GM23338 (cell line): ENCODE data around the gene CD2AP. TPM values are rescaled to one million over a fixed set of nuclear protein-coding genes. Genes with fewer than 3 reads are reported as not detected.

ENCODE experiments used
- ATAC-seq: fragments of 200-7000 bp; cut with Tn5 transposase; 3 replicates; pipeline ENCODE4 v1.9.1; 2020
- DNase-seq: peaks from one replicate; pipeline ENCODE4 v3.0.0-alpha.2; 2015; ENCODE audit warnings: low spot score
- H2AFZ ChIP-seq: fragments of 200-600 bp; sonication (generic); 2 replicates; pipeline ENCODE4 v1.8.0; 2016; ENCODE audit warnings: antibody characterized with exemption, mild to moderate bottlenecking, moderate library complexity
- H3F3A ChIP-seq: fragments of 200-600 bp; sonication (generic); replicated peaks from 2 replicates; pipeline ENCODE4 v1.8.0; 2017; ENCODE audit warnings: antibody characterized with exemption, mixed run types, low read depth
- H3K27ac ChIP-seq: fragments of 200-600 bp; sonication (generic); 2 replicates; pipeline ENCODE4 v1.6.1; 2016; ENCODE audit warnings: low read depth
- H3K27me3 ChIP-seq: fragments of 200-600 bp; sonication (generic); 2 replicates; pipeline ENCODE4 v1.8.0; 2016; ENCODE audit warnings: mild to moderate bottlenecking, mixed run types, moderate library complexity; ENCODE audit not compliant: insufficient read depth
- H3K36me3 ChIP-seq: fragments of 200-600 bp; sonication (generic); 2 replicates; pipeline ENCODE4 v1.8.0; 2016; ENCODE audit warnings: mild to moderate bottlenecking; ENCODE audit not compliant: insufficient read depth
- H3K4me1 ChIP-seq: fragments of 200-600 bp; sonication (generic); 2 replicates; pipeline ENCODE4 v1.8.0; 2016; ENCODE audit warnings: mild to moderate bottlenecking, moderate library complexity; ENCODE audit not compliant: insufficient read depth
- H3K4me2 ChIP-seq: fragments of 200-600 bp; sonication (generic); 2 replicates; pipeline ENCODE4 v1.7.1; 2017; ENCODE audit warnings: mixed run types
- H3K4me3 ChIP-seq: fragments of 200-600 bp; sonication (generic); 2 replicates; pipeline ENCODE4 v1.6.1; 2016; ENCODE audit warnings: mixed run types
- H3K79me2 ChIP-seq: fragments of 200-600 bp; sonication (generic); replicated peaks from 2 replicates; pipeline ENCODE4 v1.8.0; 2017; ENCODE audit warnings: mild to moderate bottlenecking; ENCODE audit not compliant: insufficient read depth
- H3K9me2 ChIP-seq: fragments of 200-600 bp; sonication (generic); 2 replicates; pipeline ENCODE4 v1.8.0; 2017; ENCODE audit not compliant: insufficient read depth
- H4K20me1 ChIP-seq: fragments of 200-600 bp; sonication (generic); replicated peaks from 2 replicates; pipeline ENCODE4 v1.8.0; 2017; ENCODE audit warnings: mild to moderate bottlenecking; ENCODE audit not compliant: insufficient read depth
- H3K27ac Mint-ChIP-seq: 2 replicates; pipeline ENCODE4 v1.8.0; 2020; ENCODE audit warnings: inconsistent platforms, mild to moderate bottlenecking, moderate library complexity, mixed read lengths
- H3K27me3 Mint-ChIP-seq: 3 replicates; pipeline ENCODE4 v1.8.0; 2022; ENCODE audit warnings: low read depth, mild to moderate bottlenecking, moderate library complexity, mixed read lengths, inconsistent platforms; ENCODE audit not compliant: insufficient read depth, poor library complexity
- H3K36me3 Mint-ChIP-seq: 3 replicates; pipeline ENCODE4 v1.8.0; 2021; ENCODE audit warnings: low read depth, mild to moderate bottlenecking, inconsistent platforms, moderate library complexity, mixed read lengths
- H3K4me1 Mint-ChIP-seq: 3 replicates; pipeline ENCODE4 v1.8.0; 2020; ENCODE audit warnings: mild to moderate bottlenecking, inconsistent platforms, mixed read lengths
- H3K4me3 Mint-ChIP-seq: 3 replicates; pipeline ENCODE4 v1.8.0; 2021; ENCODE audit warnings: moderate library complexity, mild to moderate bottlenecking, inconsistent platforms, mixed read lengths
- H3K9me3 Mint-ChIP-seq: 3 replicates; pipeline ENCODE4 v1.8.0; 2020; ENCODE audit warnings: moderate library complexity, mild to moderate bottlenecking, inconsistent platforms, mixed read lengths
- CREB1 ChIP-seq: fragments of 250-450 bp; sonication (Bioruptor Pico); IDR thresholded peaks from 2 replicates; pipeline ENCODE4 v1.5.0; 2020; ENCODE audit warnings: low read depth, mild to moderate bottlenecking, moderate library complexity
- CTCF ChIP-seq, 2 experiments: fragments of 200-600 bp in 1 of 2; sonication (generic) in 1 of 2; conservative IDR thresholded peaks; 2 replicates each; pipeline versions ENCODE4 v1.5.1 to v1.6.1; 2016 to 2017; ENCODE audit warnings: antibody characterized with exemption in 2 of 2, low read depth in 2 of 2, mild to moderate bottlenecking in 2 of 2, moderate library complexity in 1 of 2
- REST ChIP-seq: IDR thresholded peaks from one replicate; pipeline ENCODE4 v1.6.1; 2018; ENCODE audit warnings: antibody characterized with exemption; ENCODE audit not compliant: unreplicated experiment
- STAT1 ChIP-seq: IDR thresholded peaks from one replicate; pipeline ENCODE4 v1.6.1; 2016; ENCODE audit warnings: antibody characterized with exemption; ENCODE audit not compliant: unreplicated experiment
- ZNF462 ChIP-seq: fragments of 250-450 bp; sonication (Bioruptor Pico); IDR thresholded peaks from 2 replicates; pipeline ENCODE4 v1.5.0; 2020; ENCODE audit warnings: mild to moderate bottlenecking, moderate library complexity
- polyA plus RNA-seq: library from polyadenylated mRNA; unstranded; fragments of >200 nt; fragmentation: Nextera tagmentation; extraction: Ambion mirVana; gene quantifications from 2 replicates; pipeline ENCODE4 v1.2.1, GENCODE V29; 2016
- total RNA-seq: library from RNA; depleted of rRNA; stranded (reverse); fragments of >200 nt; shearing (Covaris generic); gene quantifications from 2 replicates; pipeline ENCODE4 v1.2.3, GENCODE V29; 2014

CD2AP gene
- total and polyA plus RNA-seq, 2 experiments from 2014 or later = 38.0 to 93.2 TPM

DNA sequence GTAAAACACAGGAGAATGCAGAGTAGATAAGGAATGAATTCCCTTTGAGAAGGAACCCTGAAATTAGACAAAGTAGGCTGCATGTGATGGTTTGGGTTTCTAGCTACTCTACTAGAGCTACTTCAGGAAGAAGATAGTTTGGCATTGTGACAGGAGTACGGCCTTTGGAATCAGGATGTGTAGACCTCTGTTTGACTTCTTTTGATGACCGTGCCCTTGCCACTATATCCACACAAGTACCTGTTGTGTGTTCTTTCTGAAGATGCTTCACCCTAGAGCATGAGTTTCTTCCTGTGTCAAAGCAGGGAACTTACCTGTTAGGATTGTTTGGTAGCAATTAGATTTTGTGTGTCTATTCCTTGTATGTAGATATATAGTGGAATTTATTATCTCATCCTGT is 41.7 kb downstream of the CD2AP start:
- TF ChIP-seq CREB1 = no peak
- TF ChIP-seq ZNF462 (CRISPR knock-in tag) = no peak
- no peak for TF ChIP-seq CTCF (conservative IDR thresholded peaks at IDR 0.05; ENCODE audit: low read depth in 2 of 2)
- TF ChIP-seq STAT1 = no peak
- Histone ChIP-seq H3K9me2 (no peaks in the 10 kb centered on the region), H3K36me3 (no peaks in the 10 kb centered on the region), H3K4me1 (peaks cover 13% of the 10 kb centered on the region; the same call in 1 of the 2 replicates), H4K20me1 (peaks cover 50% of the 10 kb centered on the region), H2AFZ (no peak overlapping the region), H3F3A (no peaks in the 10 kb centered on the region), H3K27me3 (no peaks in the 10 kb centered on the region), H3K27ac (no peak overlapping the region), H3K4me3 (no peak overlapping the region), H3K79me2 (peaks cover 100% of the 10 kb centered on the region), H3K4me2 (no peak overlapping the region)
- Mint-ChIP-seq H3K9me3 (no peaks in the 10 kb centered on the region), H3K4me1 (peaks cover 62% of the 10 kb centered on the region), H3K4me3 (no peak overlapping the region), H3K27me3 (peaks cover 1% of the 10 kb centered on the region), H3K36me3 (peaks cover 3% of the 10 kb centered on the region; the same call in 1 of the 3 replicates), H3K27ac (no peak overlapping the region)
- DNase-seq = no peak
- ATAC-seq = no peak

DNA sequence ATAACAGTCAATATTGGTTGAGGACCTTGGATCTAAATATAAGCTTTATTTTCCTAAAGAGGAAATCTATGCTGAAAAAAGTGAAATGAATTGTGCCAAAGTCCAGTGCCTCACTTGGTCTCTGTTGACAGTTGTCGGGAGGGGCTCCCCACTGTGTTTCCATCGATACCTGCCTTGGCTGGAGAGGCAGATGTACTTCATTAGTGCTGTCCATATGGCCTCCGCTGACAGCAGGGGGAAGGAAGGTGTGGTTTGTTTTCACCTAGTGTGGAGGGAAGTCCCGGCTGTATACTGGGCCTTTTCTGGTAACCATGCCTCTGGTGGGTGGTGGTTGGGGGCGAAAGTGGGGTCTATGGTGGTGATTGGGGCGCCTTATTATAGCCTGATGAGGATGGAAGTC is 42.7 kb downstream of the CD2AP start:
- ATAC-seq = peak; percentile 70
- Mint-ChIP-seq H3K27me3 (peaks cover 1% of the 10 kb centered on the region), H3K4me1 (peaks cover 59% of the 10 kb centered on the region), H3K36me3 (no peaks in the 10 kb centered on the region; the same call in 2 of the 3 replicates), H3K9me3 (no peaks in the 10 kb centered on the region), H3K27ac (no peak overlapping the region), H3K4me3 (no peak overlapping the region)
- H2AFZ ChIP-seq = no peak overlapping the region
- H3K27ac ChIP-seq = no peak overlapping the region; the same call in 1 of the 2 replicates
- no peaks in the 10 kb centered on the region for H3K27me3 ChIP-seq
- H3K4me2 ChIP-seq = no peak overlapping the region
- no peak overlapping the region for H3K4me3 ChIP-seq
- H3K79me2 ChIP-seq = peaks cover 100% of the 10 kb centered on the region
- H4K20me1 ChIP-seq = peaks cover 50% of the 10 kb centered on the region
- no peak for DNase-seq
- H3K9me2 ChIP-seq = no peaks in the 10 kb centered on the region
- no peaks in the 10 kb centered on the region for H3F3A ChIP-seq
- H3K36me3 ChIP-seq = no peaks in the 10 kb centered on the region
- peaks cover 15% of the 10 kb centered on the region for H3K4me1 ChIP-seq
- TF ChIP-seq REST = no peak
